ENCODE data around the gene PTPRN2.
"Not testable (repeated sequence)": the region's sequence is repeated elsewhere in the genome, so short reads cannot be mapped to it uniquely, and the experiment has no call there.

PTPRN2 gene

GRCh38 chr7:157667731-157668130 is 919.9 kb downstream of the PTPRN2 start:
- no peak overlapping the region for H3K9ac ChIP-seq (ENCODE audit: low read depth, low read length)
- no peaks in the 10 kb centered on the region for H3K36me3 ChIP-seq (ENCODE audit: insufficient read depth, low read length)
- peaks cover 4% of the 10 kb centered on the region; the same call in 1 of the 2 replicates for H3K4me1 ChIP-seq (ENCODE audit: insufficient read depth, low read length)
- no peaks in the 10 kb centered on the region for H3K9me3 ChIP-seq (ENCODE audit: control insufficient read depth, insufficient read depth, low read length)

- peaks cover 4% of the 10 kb centered on the region; the same call in 1 of the 2 replicates for H3K4me1 ChIP-seq (ENCODE audit: insufficient read depth, low read length)
- no peaks in the 10 kb centered on the region for H3K9me3 ChIP-seq (ENCODE audit: control insufficient read depth, insufficient read depth, low read length)
- H3K9ac ChIP-seq (ENCODE audit: low read depth, low read length): no peak overlapping the region
- H3K36me3 ChIP-seq (ENCODE audit: insufficient read depth, low read length): no peaks in the 10 kb centered on the region
Measured at GRCh38 chr7:157667261-157667660, 920.4 kb downstream of the PTPRN2 start.

GRCh38 chr7:157666530-157667040 is 921.0 kb downstream of the PTPRN2 start:
- H3K4me1 ChIP-seq (ENCODE audit: insufficient read depth, low read length): peaks cover 4% of the 10 kb centered on the region; the same call in 1 of the 2 replicates
- no peaks in the 10 kb centered on the region for H3K9me3 ChIP-seq (ENCODE audit: control insufficient read depth, insufficient read depth, low read length)
- no peaks in the 10 kb centered on the region for H3K36me3 ChIP-seq (ENCODE audit: insufficient read depth, low read length)
- H3K9ac ChIP-seq (ENCODE audit: low read depth, low read length): no peak overlapping the region

GRCh38 chr7:157665634-157665988 is 922.0 kb downstream of the PTPRN2 start:
- H3K9ac ChIP-seq (ENCODE audit: low read depth, low read length); H3K36me3 ChIP-seq (ENCODE audit: insufficient read depth, low read length); H3K4me1 ChIP-seq (ENCODE audit: insufficient read depth, low read length); H3K9me3 ChIP-seq (ENCODE audit: control insufficient read depth, insufficient read depth, low read length): not testable (repeated sequence)

- peaks cover under 1% of the 10 kb centered on the region; the same call in 1 of the 2 replicates for H3K4me1 ChIP-seq (ENCODE audit: insufficient read depth, low read length)
- no peaks in the 10 kb centered on the region for H3K9me3 ChIP-seq (ENCODE audit: control insufficient read depth, insufficient read depth, low read length)
- no peak overlapping the region for H3K9ac ChIP-seq (ENCODE audit: low read depth, low read length)
- H3K36me3 ChIP-seq (ENCODE audit: insufficient read depth, low read length): no peaks in the 10 kb centered on the region
Measured at GRCh38 chr7:157664871-157665633, 922.6 kb downstream of the PTPRN2 start.

DNA sequence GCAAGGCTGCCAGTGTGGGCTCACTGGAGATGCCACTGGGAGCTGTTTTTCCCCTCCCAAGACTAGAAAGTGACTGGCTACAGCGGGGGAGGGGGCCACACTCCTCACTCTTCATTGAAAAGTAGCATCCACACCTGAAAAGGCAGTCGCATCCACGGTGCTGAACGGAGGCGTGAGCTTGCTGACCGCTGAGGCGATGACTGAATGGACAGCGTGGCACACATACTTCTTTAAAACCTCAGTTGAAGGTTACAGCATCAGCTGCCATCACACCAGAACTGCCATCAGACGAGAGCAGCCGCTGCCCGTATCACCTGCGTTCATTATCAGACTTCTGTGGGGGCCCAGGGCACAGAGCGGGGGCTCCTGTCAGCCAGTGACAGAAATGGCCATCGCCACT is 923.6 kb downstream of the PTPRN2 start:
- no peak overlapping the region for H3K9ac ChIP-seq (ENCODE audit: low read depth, low read length)
- H3K4me1 ChIP-seq (ENCODE audit: insufficient read depth, low read length): no peaks in the 10 kb centered on the region; the same call in 1 of the 2 replicates
- H3K9me3 ChIP-seq (ENCODE audit: control insufficient read depth, insufficient read depth, low read length): no peaks in the 10 kb centered on the region
- no peaks in the 10 kb centered on the region for H3K36me3 ChIP-seq (ENCODE audit: insufficient read depth, low read length)

DNA sequence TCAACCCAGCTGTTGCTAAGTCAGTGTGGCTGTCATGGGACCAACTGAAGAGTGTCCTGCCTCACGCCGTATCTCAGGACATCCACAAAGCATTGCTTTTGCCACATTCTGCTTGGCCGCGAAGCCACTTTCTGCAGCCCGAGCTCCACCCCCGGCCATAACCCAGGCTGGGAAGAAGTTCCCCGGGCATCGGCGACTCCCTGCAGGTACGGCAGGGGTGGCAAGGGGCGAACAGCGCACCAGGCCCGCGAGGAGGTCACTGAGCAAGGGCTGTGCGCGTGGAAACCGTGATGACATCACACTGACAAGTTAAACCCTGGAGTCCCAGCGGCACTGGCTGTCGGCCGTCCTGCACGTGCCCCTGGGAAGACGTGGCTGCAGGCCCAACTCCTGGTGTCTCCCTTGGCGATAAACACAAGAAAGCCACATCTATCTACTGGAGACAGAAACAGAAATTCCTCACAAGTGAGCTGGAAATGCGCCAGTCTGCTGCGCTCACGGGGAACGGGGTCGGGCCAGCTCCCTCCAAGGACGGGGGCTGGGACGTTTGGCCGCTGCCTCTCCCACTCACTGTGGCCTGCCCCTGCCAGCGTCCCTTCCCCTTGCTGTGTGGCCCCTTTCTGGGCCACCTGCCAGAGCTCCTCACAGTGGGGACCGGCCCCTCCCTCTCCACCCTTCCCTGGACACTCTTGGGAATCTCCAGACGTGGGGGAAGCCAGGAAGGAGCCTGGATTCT is 924.5 kb downstream of the PTPRN2 start:
- no peaks in the 10 kb centered on the region; the same call in 1 of the 2 replicates for H3K4me1 ChIP-seq (ENCODE audit: insufficient read depth, low read length)
- no peaks in the 10 kb centered on the region for H3K36me3 ChIP-seq (ENCODE audit: insufficient read depth, low read length)
- no peak overlapping the region for H3K9ac ChIP-seq (ENCODE audit: low read depth, low read length)
- H3K9me3 ChIP-seq (ENCODE audit: control insufficient read depth, insufficient read depth, low read length): no peaks in the 10 kb centered on the region

DNA sequence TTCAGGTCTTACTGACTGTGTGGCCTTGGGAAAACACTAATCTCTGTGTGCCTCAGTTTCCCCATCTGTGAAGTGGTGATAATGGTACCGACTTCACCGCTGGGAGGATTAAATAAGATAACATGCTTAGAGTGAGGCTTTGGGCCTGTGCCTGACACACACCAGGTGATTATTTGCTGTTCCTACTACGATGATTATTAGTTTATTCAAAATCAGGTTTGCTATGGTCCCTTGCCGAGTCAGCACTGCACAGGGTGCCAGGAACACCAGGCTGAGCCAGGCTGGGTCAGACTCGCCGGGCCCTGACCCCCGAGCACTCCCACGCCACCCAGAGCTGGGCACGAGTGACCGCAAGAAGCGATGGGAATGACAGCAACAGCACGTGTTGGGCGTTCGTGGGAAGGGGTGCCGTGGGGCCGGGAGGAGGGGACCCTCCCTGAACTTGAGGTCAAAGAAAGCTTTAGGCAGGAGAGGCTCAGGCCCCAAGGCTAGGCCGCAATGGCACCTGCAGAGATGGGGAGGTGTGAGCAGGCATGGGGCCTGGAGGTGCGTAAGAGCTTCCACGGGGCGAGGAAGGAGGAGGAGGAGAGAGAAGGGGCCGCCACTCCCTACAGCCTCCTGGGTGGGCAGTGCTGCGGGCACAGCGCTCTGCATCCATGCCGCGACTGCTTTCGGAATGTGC is 925.4 kb downstream of the PTPRN2 start:
- no peak overlapping the region for H3K9ac ChIP-seq (ENCODE audit: low read depth, low read length)
- no peaks in the 10 kb centered on the region for H3K9me3 ChIP-seq (ENCODE audit: control insufficient read depth, insufficient read depth, low read length)
- H3K36me3 ChIP-seq (ENCODE audit: insufficient read depth, low read length): no peaks in the 10 kb centered on the region
- H3K4me1 ChIP-seq (ENCODE audit: insufficient read depth, low read length): no peaks in the 10 kb centered on the region; the same call in 1 of the 2 replicates

DNA sequence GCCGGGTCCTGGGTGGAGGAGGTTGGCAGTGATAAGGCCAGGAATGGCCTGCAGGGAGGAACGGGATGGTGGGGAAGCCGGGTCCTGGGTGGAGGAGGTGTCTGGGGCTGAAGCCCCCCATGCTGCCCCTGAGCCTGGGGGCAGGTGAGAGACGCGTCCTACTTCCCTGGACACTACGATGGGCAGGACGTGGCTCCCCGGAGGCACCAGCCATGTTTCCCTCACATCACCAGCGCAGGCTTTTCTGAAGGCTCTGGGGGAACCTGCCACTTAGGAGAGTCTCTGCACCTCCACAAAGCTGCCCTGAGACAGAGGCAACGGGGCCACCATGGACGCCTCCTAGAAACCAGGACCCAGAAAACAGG is 926.0 kb downstream of the PTPRN2 start:
- Histone ChIP-seq H3K4me1 (ENCODE audit: insufficient read depth, low read length) (no peaks in the 10 kb centered on the region; the same call in 1 of the 2 replicates), H3K36me3 (ENCODE audit: insufficient read depth, low read length) (no peaks in the 10 kb centered on the region), H3K9me3 (ENCODE audit: control insufficient read depth, insufficient read depth, low read length) (no peaks in the 10 kb centered on the region), H3K9ac (ENCODE audit: low read depth, low read length) (no peak overlapping the region)

GRCh38 chr7:157660971-157661610 is 926.5 kb downstream of the PTPRN2 start:
- Histone ChIP-seq H3K9me3 (ENCODE audit: control insufficient read depth, insufficient read depth, low read length) (no peaks in the 10 kb centered on the region), H3K4me1 (ENCODE audit: insufficient read depth, low read length) (no peaks in the 10 kb centered on the region; the same call in 1 of the 2 replicates), H3K36me3 (ENCODE audit: insufficient read depth, low read length) (no peaks in the 10 kb centered on the region), H3K9ac (ENCODE audit: low read depth, low read length) (no peak overlapping the region)

DNA sequence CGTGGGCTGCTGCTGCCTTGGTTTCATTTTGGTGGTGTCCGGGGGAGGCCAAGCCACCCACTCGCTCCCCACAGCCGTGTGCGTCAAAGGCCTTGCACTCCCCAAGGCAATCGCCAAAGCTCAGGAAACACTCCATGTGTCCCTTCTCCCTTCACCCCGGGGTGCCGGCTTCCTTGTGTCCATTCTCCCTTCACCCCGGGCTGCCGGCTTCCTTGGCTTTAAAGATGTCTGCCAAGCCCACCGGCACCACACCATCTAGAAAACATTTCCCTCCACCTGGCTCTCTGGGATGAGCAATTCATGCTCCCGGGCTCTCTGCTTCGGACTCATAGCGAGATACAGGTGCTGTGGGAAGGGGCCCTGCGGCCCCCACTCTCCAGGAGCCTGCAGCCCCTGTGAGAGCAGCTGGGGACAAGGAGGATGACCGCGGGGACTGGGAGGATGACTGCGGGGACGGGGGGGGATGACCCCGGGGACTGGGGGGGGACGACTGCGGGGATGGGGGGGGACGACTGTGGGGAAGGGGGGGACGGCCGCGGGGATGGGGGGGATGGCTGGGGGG is 928.7 kb downstream of the PTPRN2 start:
- no peaks in the 10 kb centered on the region for H3K9me3 ChIP-seq (ENCODE audit: control insufficient read depth, insufficient read depth, low read length)
- no peak overlapping the region for H3K9ac ChIP-seq (ENCODE audit: low read depth, low read length)
- H3K4me1 ChIP-seq (ENCODE audit: insufficient read depth, low read length): no peaks in the 10 kb centered on the region; the same call in 1 of the 2 replicates
- H3K36me3 ChIP-seq (ENCODE audit: insufficient read depth, low read length): no peaks in the 10 kb centered on the region

DNA sequence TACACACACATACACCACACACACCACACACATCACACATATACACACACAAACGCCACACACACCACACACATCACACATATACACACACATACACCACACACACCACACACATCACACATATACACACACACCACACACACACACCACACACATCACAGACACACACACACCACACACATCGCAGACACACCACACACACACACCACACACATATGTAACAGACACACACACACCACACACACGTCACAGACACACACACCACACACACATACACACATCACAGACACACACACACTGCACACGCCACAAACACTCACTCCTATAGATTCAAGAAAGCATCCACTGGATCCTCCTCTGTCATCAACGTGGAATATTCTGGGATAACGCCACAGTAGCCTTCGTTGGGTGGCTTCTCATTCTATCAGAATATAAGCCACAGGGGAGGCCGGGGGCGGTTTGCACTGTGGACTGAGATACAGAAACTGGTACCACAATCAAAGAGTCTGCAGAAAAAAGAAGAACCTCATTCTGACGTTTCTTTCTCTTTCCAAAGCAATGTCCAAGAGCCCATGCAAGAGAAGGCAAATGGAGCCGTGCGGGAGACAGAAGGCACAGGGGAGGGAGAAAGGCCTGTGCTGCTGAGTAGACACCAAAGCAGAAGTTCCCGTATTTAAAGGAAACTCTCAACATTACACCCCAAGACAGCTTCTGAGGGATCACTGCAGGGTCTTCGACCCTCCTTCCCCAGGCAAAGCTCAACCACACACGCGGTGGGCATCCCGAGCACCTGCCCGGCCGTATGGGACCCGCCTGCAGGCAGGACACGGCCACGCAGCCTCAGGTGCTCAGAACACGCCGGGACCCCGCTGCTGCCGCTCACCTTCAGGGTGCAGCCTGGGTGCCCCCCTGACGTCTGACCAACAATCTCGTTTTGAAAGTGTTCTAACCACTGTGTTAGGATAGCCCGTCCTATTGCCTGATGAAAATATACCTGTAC is 929.6 kb downstream of the PTPRN2 start:
- H3K9me3 ChIP-seq (ENCODE audit: control insufficient read depth, insufficient read depth, low read length): no peaks in the 10 kb centered on the region
- no peaks in the 10 kb centered on the region for H3K36me3 ChIP-seq (ENCODE audit: insufficient read depth, low read length)
- H3K9ac ChIP-seq (ENCODE audit: low read depth, low read length): no peak overlapping the region
- no peaks in the 10 kb centered on the region for H3K4me1 ChIP-seq (ENCODE audit: insufficient read depth, low read length)

- H3K36me3 ChIP-seq (ENCODE audit: insufficient read depth, low read length): no peaks in the 10 kb centered on the region
- no peak overlapping the region for H3K9ac ChIP-seq (ENCODE audit: low read depth, low read length)
Measured at GRCh38 chr7:157656195-157656769, 931.3 kb downstream of the PTPRN2 start.

More at GRCh38 chr7:157656195-157656769, 931.3 kb downstream of the PTPRN2 start:
- no peaks in the 10 kb centered on the region for H3K4me1 ChIP-seq (ENCODE audit: insufficient read depth, low read length)
- H3K9me3 ChIP-seq (ENCODE audit: control insufficient read depth, insufficient read depth, low read length): no peaks in the 10 kb centered on the region

Data from ES-I3 (cell line).